MM.1S (cell line): ENCODE results near the gene MYH6.

ENCODE experiments used
- EZH2phosphoT487 ChIP-seq: fragments of 300-600 bp; sonication (generic); IDR thresholded peaks from 2 replicates; pipeline ENCODE4 v1.6.1; 2018; ENCODE audit warnings: antibody characterized with exemption, low read length
- TF ChIP-seq, protein P1 (sequence below): fragments of 300-600 bp; sonication (generic); IDR thresholded peaks from 2 replicates; pipeline ENCODE4 v1.5.1; 2016; ENCODE audit warnings: antibody characterized with exemption, low read length, mixed read lengths

- TF ChIP-seq, protein P1, sequence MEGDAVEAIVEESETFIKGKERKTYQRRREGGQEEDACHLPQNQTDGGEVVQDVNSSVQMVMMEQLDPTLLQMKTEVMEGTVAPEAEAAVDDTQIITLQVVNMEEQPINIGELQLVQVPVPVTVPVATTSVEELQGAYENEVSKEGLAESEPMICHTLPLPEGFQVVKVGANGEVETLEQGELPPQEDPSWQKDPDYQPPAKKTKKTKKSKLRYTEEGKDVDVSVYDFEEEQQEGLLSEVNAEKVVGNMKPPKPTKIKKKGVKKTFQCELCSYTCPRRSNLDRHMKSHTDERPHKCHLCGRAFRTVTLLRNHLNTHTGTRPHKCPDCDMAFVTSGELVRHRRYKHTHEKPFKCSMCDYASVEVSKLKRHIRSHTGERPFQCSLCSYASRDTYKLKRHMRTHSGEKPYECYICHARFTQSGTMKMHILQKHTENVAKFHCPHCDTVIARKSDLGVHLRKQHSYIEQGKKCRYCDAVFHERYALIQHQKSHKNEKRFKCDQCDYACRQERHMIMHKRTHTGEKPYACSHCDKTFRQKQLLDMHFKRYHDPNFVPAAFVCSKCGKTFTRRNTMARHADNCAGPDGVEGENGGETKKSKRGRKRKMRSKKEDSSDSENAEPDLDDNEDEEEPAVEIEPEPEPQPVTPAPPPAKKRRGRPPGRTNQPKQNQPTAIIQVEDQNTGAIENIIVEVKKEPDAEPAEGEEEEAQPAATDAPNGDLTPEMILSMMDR: no peak
- TF ChIP-seq EZH2phosphoT487: no peak
These were observed 61.9 kb downstream of the MYH6 start for GRCh38 chr14:23345987-23346692.
